ENCODE measurements around the gene PDE7B.

- no peak for TF ChIP-seq CTCF (IDR thresholded peaks at IDR 0.05)
- TF ChIP-seq POLR2A (IDR thresholded peaks at IDR 0.05): no peak
Observed at GRCh38 chr6:135999393-135999792, 147.9 kb downstream of the PDE7B start.

Data from uterus (tissue), 2 donors.